Measurements from ENCODE around the gene AFF1.

AFF1 gene

GRCh38 chr4:87092389-87093141 lies 157.8 kb downstream of the AFF1 start:
- FAIRE-seq: no peak

- FAIRE-seq: no peak
These were observed 158.8 kb downstream of the AFF1 start for GRCh38 chr4:87093443-87094123.

GRCh38 chr4:87097075-87097474 lies 162.3 kb downstream of the AFF1 start:
- no peak for FAIRE-seq

GRCh38 chr4:87100168-87100567 lies 165.4 kb downstream of the AFF1 start:
- FAIRE-seq: no peak

- no peak for FAIRE-seq
These were observed 166.9 kb downstream of the AFF1 start for GRCh38 chr4:87101543-87102199.

GRCh38 chr4:87103086-87103485 lies 168.3 kb downstream of the AFF1 start:
- no peak for FAIRE-seq

- FAIRE-seq: no peak
These were observed 168.9 kb downstream of the AFF1 start for GRCh38 chr4:87103691-87104187.

- no peak for FAIRE-seq
These were observed 170.5 kb downstream of the AFF1 start for GRCh38 chr4:87105101-87105845.

- FAIRE-seq: no peak
These were observed 173.3 kb downstream of the AFF1 start for GRCh38 chr4:87108142-87108546.

GRCh38 chr4:87109121-87109520 lies 174.3 kb downstream of the AFF1 start:
- FAIRE-seq: no peak

GRCh38 chr4:87109945-87110344 lies 175.1 kb downstream of the AFF1 start:
- FAIRE-seq: peak; percentile 49

- FAIRE-seq: no peak
These were observed 177.3 kb downstream of the AFF1 start for GRCh38 chr4:87112063-87112462.

- no peak for FAIRE-seq
These were observed 179.6 kb downstream of the AFF1 start for GRCh38 chr4:87114245-87115062.

- no peak for FAIRE-seq
These were observed 181.4 kb downstream of the AFF1 start for GRCh38 chr4:87116231-87116630.

- FAIRE-seq: no peak
These were observed 182.4 kb downstream of the AFF1 start for GRCh38 chr4:87117051-87117731.

- FAIRE-seq: no peak
These were observed 182.9 kb downstream of the AFF1 start for GRCh38 chr4:87117732-87118075.

GRCh38 chr4:87118421-87118820 lies 183.6 kb downstream of the AFF1 start:
- FAIRE-seq: no peak

- FAIRE-seq: no peak
These were observed 184.0 kb downstream of the AFF1 start for GRCh38 chr4:87118826-87119225.

- no peak for FAIRE-seq
These were observed 185.2 kb downstream of the AFF1 start for GRCh38 chr4:87120010-87120409.

- FAIRE-seq: no peak
These were observed 185.8 kb downstream of the AFF1 start for GRCh38 chr4:87120411-87121162.
